Anterior cingulate cortex (tissue), 58 donors: Measurements from ENCODE around the gene NMRK2.

Experiments
- DNase-seq, 58 donors: peaks; one replicate each; lab custom pipeline; 2025; lab: John Stamatoyannopoulos, UW

Gene NMRK2

GRCh38 chr19:3980353-3981251 lies 47.7 kb downstream of the NMRK2 start:
- no peak for DNase-seq

GRCh38 chr19:3981373-3981735 lies 48.5 kb downstream of the NMRK2 start:
- no peak for DNase-seq

GRCh38 chr19:3981736-3982681 lies 49.1 kb downstream of the NMRK2 start:
- DNase-seq: no peak

GRCh38 chr19:3982701-3983541 lies 50.1 kb downstream of the NMRK2 start:
- no peak for DNase-seq

- no peak for DNase-seq
These were observed 50.7 kb downstream of the NMRK2 start for GRCh38 chr19:3983542-3983914.

GRCh38 chr19:3983936-3984583 lies 51.2 kb downstream of the NMRK2 start:
- DNase-seq: peak in 2 of 58 donors; percentile 13 to 19

- DNase-seq: peak in 2 of 58 donors; percentile 47 to 70
These were observed 51.7 kb downstream of the NMRK2 start for GRCh38 chr19:3984584-3984907.

- peak; percentile 21 to 92 (median 81) for DNase-seq
These were observed 52.2 kb downstream of the NMRK2 start, which contains the start of gene EEF2 for GRCh38 chr19:3984908-3985642. EEF2 (minus strand) TSS chr19:3985463; CDS start chr19:3985380, 83 bp downstream.

GRCh38 chr19:3985643-3986259 lies 52.9 kb downstream of the NMRK2 start:
- no peak for DNase-seq

- DNase-seq: peak in 45 of 58 donors; percentile 10 to 83 (median 42)
These were observed 53.6 kb downstream of the NMRK2 start for GRCh38 chr19:3986260-3987041.

- peak in 56 of 58 donors; percentile 15 to 86 (median 64) for DNase-seq
These were observed 54.9 kb downstream of the NMRK2 start for GRCh38 chr19:3987619-3988371.

- no peak for DNase-seq
These were observed 57.9 kb downstream of the NMRK2 start for GRCh38 chr19:3990815-3991117.
